ENCODE measurements around the gene KDM6A.

- TF ChIP-seq CTCF (IDR thresholded peaks at IDR 0.05) (no peak), POLR2A (IDR thresholded peaks at IDR 0.05) (no peak)
Observed at GRCh38 chrX:44871114-44871645, 1.8 kb upstream of the KDM6A start.

Data from thyroid gland (tissue), 4 donors.